ENCODE results near the gene PLEKHO1. TPM values are rescaled to one million over a fixed set of nuclear protein-coding genes. Genes with fewer than 3 reads are reported as not detected.

PLEKHO1 gene
- total and polyA plus RNA-seq, 2 of the 4 experiments (the other 2 are of a cell fraction) = 51.4 to 56.0 TPM

DNA sequence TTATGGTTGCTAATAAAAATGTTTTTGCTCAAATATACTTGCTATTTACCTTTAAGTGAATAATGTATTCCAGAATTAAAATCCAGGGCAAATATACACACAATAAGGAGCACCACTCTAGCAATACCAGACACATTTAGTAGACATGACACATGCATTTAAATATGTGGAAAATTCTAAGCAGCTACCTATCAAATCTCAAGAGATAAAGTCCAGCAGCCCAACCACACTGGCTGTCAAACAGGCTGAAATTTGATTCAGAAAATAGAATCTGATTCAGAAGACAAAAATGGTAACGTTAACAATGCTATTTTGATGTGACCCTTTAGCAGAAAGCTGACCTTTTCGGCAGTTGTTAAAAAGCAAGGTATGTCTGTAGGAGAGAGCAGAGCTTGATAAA, 42.3 kb downstream of the PLEKHO1 start:
- Histone ChIP-seq H3K27me3 (ENCODE audit: control insufficient read depth, insufficient read depth, low read length) (no peaks in the 10 kb centered on the region), H3K18ac (ENCODE audit: low read depth, low read length) (no peak overlapping the region), H3K14ac (replicated peaks; ENCODE audit: low read depth, low read length) (no peak overlapping the region), H2BK20ac (ENCODE audit: low read depth, low read length) (peak overlapping the region; percentile 77; the same call in 1 of the 2 replicates), H2AFZ (replicated peaks; ENCODE audit: low read length, poor library complexity) (no peak overlapping the region), H3K56ac (ENCODE audit: extremely low read depth, insufficient read depth, low read length) (no peak overlapping the region), H3K4me1 (ENCODE audit: control insufficient read depth, insufficient read depth, low read length) (peaks cover 5% of the 10 kb centered on the region), H2BK15ac (ENCODE audit: low read depth, low read length) (peak overlapping the region; percentile 71; the same call in 1 of the 3 replicates), H3K4me2 (ENCODE audit: low read depth, low read length) (peak overlapping the region; percentile 41; the same call in 1 of the 2 replicates), H2AK9ac (replicated peaks; ENCODE audit: low read depth, low read length, poor library complexity) (no peak overlapping the region), H2BK120ac (ENCODE audit: low read depth, low read length) (peak overlapping the region; percentile 89; the same call in 1 of the 2 replicates), H4K8ac (ENCODE audit: low read depth in 2 of 2, low read length in 2 of 2) (peak overlapping the region in 1 of 2 experiments; percentile 89; a peak in 1 of 4 replicates), H4K20me1 (ENCODE audit: insufficient read depth, low read length) (no peaks in the 10 kb centered on the region), H2AK5ac (ENCODE audit: low read depth, low read length) (no peak overlapping the region), H3K4ac (ENCODE audit: low read depth, low read length) (peak overlapping the region; percentile 86; the same call in 1 of the 2 replicates), H4K91ac (ENCODE audit: insufficient read depth, low read depth, low read length) (no peak overlapping the region; the same call in 1 of the 2 replicates), H3K79me1 (ENCODE audit: low read depth in 1 of 2, low read length in 2 of 2) (peaks cover 0 to 3% of the 10 kb centered on the region in 2 experiments; a peak in 1 of 4 replicates), H3K9me3 (ENCODE audit: control insufficient read depth, insufficient read depth, low read length) (no peaks in the 10 kb centered on the region), H3K27ac (ENCODE audit: insufficient read depth, low read length) (no peak overlapping the region), H3K4me3 (ENCODE audit: insufficient read depth, low read depth, low read length) (no peak overlapping the region), H3K9me1 (ENCODE audit: insufficient read depth, low read length) (peaks cover 7% of the 10 kb centered on the region), H3K9ac (ENCODE audit: low read depth, low read length) (no peak overlapping the region), H2BK5ac (ENCODE audit: low read depth, low read length, poor library complexity, severe bottlenecking) (peak overlapping the region; percentile 86), H3K23ac (ENCODE audit: low read depth, low read length) (no peak overlapping the region; the same call in 1 of the 2 replicates), H3K36me3 (ENCODE audit: control insufficient read depth, insufficient read depth, low read length) (no peaks in the 10 kb centered on the region), H4K5ac (ENCODE audit: low read depth, low read length) (no peak overlapping the region)
- in situ Hi-C loops (cut with MboI; ENCODE audit: low sequenced_read_pairs) (no loop called here), dilution Hi-C loops (cut with HindIII; ENCODE audit: low sequenced_read_pairs, unreplicated experiment) (no loop called here), intact Hi-C loops (cut with micrococcal nuclease) (no loop called here)
- TF ChIP-seq MAZ (IDR thresholded peaks at IDR 0.05; ENCODE audit: borderline replicate concordance, low read depth, low read length) = no peak
- 0 out of 2 replicates have a peak, but pooled peaks have one; percentile 16 for TF ChIP-seq FOS (IDR thresholded peaks at IDR 0.05; ENCODE audit: low read depth, low read length)
- DNase-seq (peak; percentile 81), ATAC-seq (ENCODE audit: low read depth) (peak; percentile 92)
- ChIA-PET CTCF (interaction anchor here (0.8 kb wide), 1 partner anchor 10 kb away, joined by 3 read pairs; no protein-coding TSS in a partner anchor), POLR2A (ENCODE audit: unreplicated experiment) (no interaction called here)
- WGBS, 2 experiments (ENCODE audit: extremely low coverage in 2 of 2, insufficient read length in 1 of 2) = no CpG with 5 or more reads among the region's 2 CpGs
- BruUV-seq (replicated peaks) = no TSS peak
